Measurements from ENCODE around the gene ZNF470.

The ZNF470 gene

GRCh38 chr19:56623006-56623405 lies 55.7 kb downstream of the ZNF470 start:
- Histone ChIP-seq H3K9me3 (ENCODE audit: insufficient read depth, low read length) (peaks cover 4% of the 10 kb centered on the region), H3K27ac (ENCODE audit: low read length) (no peak overlapping the region), H2AFZ (ENCODE audit: low read depth, low read length) (no peak overlapping the region), H3K4me1 (ENCODE audit: low read length) (no peaks in the 10 kb centered on the region), H3K79me2 (ENCODE audit: low read length) (peaks cover 10% of the 10 kb centered on the region; the same call in 1 of the 2 replicates), H3K27me3 (ENCODE audit: low read depth, low read length) (no peaks in the 10 kb centered on the region), H3K4me2 (ENCODE audit: low read length) (no peak overlapping the region), H4K20me1 (ENCODE audit: insufficient read depth, low read length) (no peaks in the 10 kb centered on the region), H3K36me3 (replicated peaks; ENCODE audit: low read depth, low read length) (peaks cover 68% of the 10 kb centered on the region), H3K9ac (ENCODE audit: low read length) (no peak overlapping the region), H3K4me3 (ENCODE audit: low read length) (no peak overlapping the region)
- TF ChIP-seq, protein P1, sequence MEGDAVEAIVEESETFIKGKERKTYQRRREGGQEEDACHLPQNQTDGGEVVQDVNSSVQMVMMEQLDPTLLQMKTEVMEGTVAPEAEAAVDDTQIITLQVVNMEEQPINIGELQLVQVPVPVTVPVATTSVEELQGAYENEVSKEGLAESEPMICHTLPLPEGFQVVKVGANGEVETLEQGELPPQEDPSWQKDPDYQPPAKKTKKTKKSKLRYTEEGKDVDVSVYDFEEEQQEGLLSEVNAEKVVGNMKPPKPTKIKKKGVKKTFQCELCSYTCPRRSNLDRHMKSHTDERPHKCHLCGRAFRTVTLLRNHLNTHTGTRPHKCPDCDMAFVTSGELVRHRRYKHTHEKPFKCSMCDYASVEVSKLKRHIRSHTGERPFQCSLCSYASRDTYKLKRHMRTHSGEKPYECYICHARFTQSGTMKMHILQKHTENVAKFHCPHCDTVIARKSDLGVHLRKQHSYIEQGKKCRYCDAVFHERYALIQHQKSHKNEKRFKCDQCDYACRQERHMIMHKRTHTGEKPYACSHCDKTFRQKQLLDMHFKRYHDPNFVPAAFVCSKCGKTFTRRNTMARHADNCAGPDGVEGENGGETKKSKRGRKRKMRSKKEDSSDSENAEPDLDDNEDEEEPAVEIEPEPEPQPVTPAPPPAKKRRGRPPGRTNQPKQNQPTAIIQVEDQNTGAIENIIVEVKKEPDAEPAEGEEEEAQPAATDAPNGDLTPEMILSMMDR (IDR thresholded peaks at IDR 0.05; ENCODE audit: low read depth, low read length): no peak
- no peak for TF ChIP-seq EZH2phosphoT487 (IDR thresholded peaks at IDR 0.05; ENCODE audit: low read depth)

DNA sequence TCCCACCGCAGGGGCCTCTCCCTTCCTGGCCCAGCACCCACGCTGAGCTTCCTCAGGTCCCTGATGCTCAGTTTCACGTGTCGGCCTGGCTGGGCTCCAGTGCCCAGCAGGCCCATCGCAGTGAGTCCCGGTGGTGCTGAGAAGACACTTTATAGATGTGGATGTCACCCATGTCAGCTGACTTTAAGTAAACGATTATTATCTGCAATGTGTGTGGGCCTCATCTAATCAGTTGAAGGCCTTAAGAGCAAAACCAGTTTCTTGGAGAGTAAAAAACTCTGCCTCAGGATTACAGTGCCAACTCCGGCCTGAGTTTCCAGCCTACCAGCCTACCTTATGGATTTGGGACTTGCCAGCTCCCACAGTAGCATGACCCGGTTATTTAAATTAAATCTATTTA lies 58.4 kb downstream of the ZNF470 start:
- H3K79me2 ChIP-seq (ENCODE audit: low read length): no peaks in the 10 kb centered on the region
- no peak overlapping the region for H3K4me3 ChIP-seq (ENCODE audit: low read length)
- no peak overlapping the region for H2AFZ ChIP-seq (ENCODE audit: low read depth, low read length)
- no peaks in the 10 kb centered on the region for H3K27me3 ChIP-seq (ENCODE audit: low read depth, low read length)
- peaks cover 51% of the 10 kb centered on the region for H3K36me3 ChIP-seq (replicated peaks; ENCODE audit: low read depth, low read length)
- H3K9ac ChIP-seq (ENCODE audit: low read length): no peak overlapping the region
- no peaks in the 10 kb centered on the region for H3K4me1 ChIP-seq (ENCODE audit: low read length)
- H3K4me2 ChIP-seq (ENCODE audit: low read length): no peak overlapping the region
- no peaks in the 10 kb centered on the region for H4K20me1 ChIP-seq (ENCODE audit: insufficient read depth, low read length)
- H3K9me3 ChIP-seq (ENCODE audit: insufficient read depth, low read length): no peaks in the 10 kb centered on the region; the same call in 1 of the 2 replicates
- H3K27ac ChIP-seq (ENCODE audit: low read length): no peak overlapping the region
- TF ChIP-seq EZH2phosphoT487 (IDR thresholded peaks at IDR 0.05; ENCODE audit: low read depth): no peak
- TF ChIP-seq, protein P1 (IDR thresholded peaks at IDR 0.05; ENCODE audit: low read depth, low read length): no peak

GRCh38 chr19:56633021-56633420 lies 65.8 kb downstream of the ZNF470 start:
- H3K27ac ChIP-seq (ENCODE audit: low read length): no peak overlapping the region
- H3K9ac ChIP-seq (ENCODE audit: low read length): no peak overlapping the region
- H3K4me3 ChIP-seq (ENCODE audit: low read length): no peak overlapping the region
- no peaks in the 10 kb centered on the region for H3K36me3 ChIP-seq (replicated peaks; ENCODE audit: low read depth, low read length)
- no peak overlapping the region for H2AFZ ChIP-seq (ENCODE audit: low read depth, low read length)
- TF ChIP-seq, protein P1 (IDR thresholded peaks at IDR 0.05; ENCODE audit: low read depth, low read length): no peak
- TF ChIP-seq EZH2phosphoT487 (IDR thresholded peaks at IDR 0.05; ENCODE audit: low read depth): no peak
- no peak overlapping the region for H3K4me2 ChIP-seq (ENCODE audit: low read length)
- H4K20me1 ChIP-seq (ENCODE audit: insufficient read depth, low read length): no peaks in the 10 kb centered on the region
- H3K4me1 ChIP-seq (ENCODE audit: low read length): no peaks in the 10 kb centered on the region
- H3K27me3 ChIP-seq (ENCODE audit: low read depth, low read length): no peaks in the 10 kb centered on the region
- H3K9me3 ChIP-seq (ENCODE audit: insufficient read depth, low read length): peaks cover 22% of the 10 kb centered on the region
- no peaks in the 10 kb centered on the region for H3K79me2 ChIP-seq (ENCODE audit: low read length)

DNA sequence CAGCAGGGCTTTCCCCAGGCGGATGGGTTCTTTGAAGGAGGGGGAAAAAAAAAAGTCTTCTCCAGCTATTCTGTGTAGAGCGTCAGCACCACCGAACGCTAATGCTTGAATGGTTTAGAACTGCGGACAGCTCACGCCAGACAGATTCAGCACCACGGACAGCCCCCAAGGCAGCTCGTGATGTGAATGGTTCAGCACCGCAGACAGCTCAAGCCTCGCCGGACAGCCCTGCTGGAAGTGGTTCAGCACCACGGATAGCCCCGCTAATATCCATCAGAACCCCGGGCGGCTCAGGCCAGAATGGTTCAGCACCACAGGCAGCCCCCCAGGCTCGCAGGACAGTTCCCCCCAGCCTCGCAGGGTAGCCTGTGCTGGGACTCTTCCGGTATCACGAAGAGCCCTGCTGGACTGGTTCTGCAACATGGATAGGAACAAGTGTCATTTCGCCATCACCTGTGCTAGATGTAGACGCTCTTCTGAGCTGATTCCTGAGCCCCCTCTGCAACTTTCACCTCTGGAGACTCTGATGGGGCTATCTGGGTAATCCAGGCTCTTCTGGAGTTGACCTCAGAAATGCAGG lies 70.8 kb downstream of the ZNF470 start:
- no peak overlapping the region for H3K9ac ChIP-seq (ENCODE audit: low read length)
- H3K4me3 ChIP-seq (ENCODE audit: low read length): no peak overlapping the region
- no peak for TF ChIP-seq EZH2phosphoT487 (IDR thresholded peaks at IDR 0.05; ENCODE audit: low read depth)
- TF ChIP-seq, protein P1 (IDR thresholded peaks at IDR 0.05; ENCODE audit: low read depth, low read length): no peak
- H3K4me2 ChIP-seq (ENCODE audit: low read length): no peak overlapping the region
- H3K27ac ChIP-seq (ENCODE audit: low read length): no peak overlapping the region
- H3K36me3 ChIP-seq (replicated peaks; ENCODE audit: low read depth, low read length): no peaks in the 10 kb centered on the region
- H3K79me2 ChIP-seq (ENCODE audit: low read length): no peaks in the 10 kb centered on the region
- no peak overlapping the region for H2AFZ ChIP-seq (ENCODE audit: low read depth, low read length)
- no peaks in the 10 kb centered on the region for H3K27me3 ChIP-seq (ENCODE audit: low read depth, low read length)
- no peaks in the 10 kb centered on the region for H3K4me1 ChIP-seq (ENCODE audit: low read length)
- H3K9me3 ChIP-seq (ENCODE audit: insufficient read depth, low read length): peaks cover 26% of the 10 kb centered on the region
- H4K20me1 ChIP-seq (ENCODE audit: insufficient read depth, low read length): no peaks in the 10 kb centered on the region

Measured in OCI-LY3 (cell line).